ENCODE data around the gene LRRC47.

The LRRC47 gene

GRCh38 chr1:3743421-3743820, 52.9 kb downstream of the LRRC47 start:
- Histone ChIP-seq H2AFZ (ENCODE audit: low read length) (no peak overlapping the region), H3K9ac (ENCODE audit: low read length) (no peak overlapping the region), H3K27ac (ENCODE audit: low read depth, low read length, poor library complexity, severe bottlenecking) (no peak overlapping the region), H4K20me1 (ENCODE audit: insufficient read depth, low read length) (no peaks in the 10 kb centered on the region), H3K9me3 (ENCODE audit: low read length) (no peaks in the 10 kb centered on the region), H3K4me1 (ENCODE audit: insufficient read depth, low read length, severe bottlenecking) (peaks cover 31% of the 10 kb centered on the region), H3K36me3 (ENCODE audit: insufficient read depth, low read length) (peaks cover 34% of the 10 kb centered on the region; the same call in 1 of the 2 replicates), H3F3A (ENCODE audit: insufficient read depth, low read length) (no peaks in the 10 kb centered on the region), H3K4me2 (ENCODE audit: low read length) (no peak overlapping the region), H3K9me2 (ENCODE audit: low read depth, low read length) (no peaks in the 10 kb centered on the region), H3K27me3 (ENCODE audit: insufficient read depth, low read length) (no peaks in the 10 kb centered on the region), H3K79me2 (ENCODE audit: insufficient read depth, low read length) (no peaks in the 10 kb centered on the region), H3K4me3 (ENCODE audit: low read depth, low read length, poor library complexity, severe bottlenecking) (no peak overlapping the region)
- TF ChIP-seq CTCF (IDR thresholded peaks at IDR 0.05; ENCODE audit: low read length) (no peak), EZH2 (IDR thresholded peaks at IDR 0.05; ENCODE audit: borderline replicate concordance, low read length) (no peak)

GRCh38 chr1:3742439-3743298, 53.6 kb downstream of the LRRC47 start:
- Histone ChIP-seq H3K4me2 (ENCODE audit: low read length) (no peak overlapping the region), H3K36me3 (ENCODE audit: insufficient read depth, low read length) (peaks cover 40% of the 10 kb centered on the region; the same call in 1 of the 2 replicates), H3K27me3 (ENCODE audit: insufficient read depth, low read length) (no peaks in the 10 kb centered on the region), H3K9me2 (ENCODE audit: low read depth, low read length) (no peaks in the 10 kb centered on the region), H2AFZ (ENCODE audit: low read length) (no peak overlapping the region), H3K9ac (ENCODE audit: low read length) (no peak overlapping the region), H3F3A (ENCODE audit: insufficient read depth, low read length) (no peaks in the 10 kb centered on the region), H3K4me1 (ENCODE audit: insufficient read depth, low read length, severe bottlenecking) (peaks cover 27% of the 10 kb centered on the region), H3K79me2 (ENCODE audit: insufficient read depth, low read length) (no peaks in the 10 kb centered on the region), H4K20me1 (ENCODE audit: insufficient read depth, low read length) (no peaks in the 10 kb centered on the region), H3K27ac (ENCODE audit: low read depth, low read length, poor library complexity, severe bottlenecking) (no peak overlapping the region), H3K4me3 (ENCODE audit: low read depth, low read length, poor library complexity, severe bottlenecking) (no peak overlapping the region), H3K9me3 (ENCODE audit: low read length) (no peaks in the 10 kb centered on the region)
- no peak for TF ChIP-seq CTCF (IDR thresholded peaks at IDR 0.05; ENCODE audit: low read length)
- no peak for TF ChIP-seq EZH2 (IDR thresholded peaks at IDR 0.05; ENCODE audit: borderline replicate concordance, low read length)

- Histone ChIP-seq H3K27ac (ENCODE audit: low read depth, low read length, poor library complexity, severe bottlenecking) (no peak overlapping the region), H3K79me2 (ENCODE audit: insufficient read depth, low read length) (no peaks in the 10 kb centered on the region), H3K9me2 (ENCODE audit: low read depth, low read length) (no peaks in the 10 kb centered on the region), H3K9ac (ENCODE audit: low read length) (no peak overlapping the region), H3K4me1 (ENCODE audit: insufficient read depth, low read length, severe bottlenecking) (peaks cover 23% of the 10 kb centered on the region), H4K20me1 (ENCODE audit: insufficient read depth, low read length) (no peaks in the 10 kb centered on the region), H3K4me3 (ENCODE audit: low read depth, low read length, poor library complexity, severe bottlenecking) (no peak overlapping the region), H2AFZ (ENCODE audit: low read length) (no peak overlapping the region), H3K36me3 (ENCODE audit: insufficient read depth, low read length) (peaks cover 45% of the 10 kb centered on the region; the same call in 1 of the 2 replicates), H3K27me3 (ENCODE audit: insufficient read depth, low read length) (no peaks in the 10 kb centered on the region), H3K4me2 (ENCODE audit: low read length) (no peak overlapping the region), H3K9me3 (ENCODE audit: low read length) (no peaks in the 10 kb centered on the region), H3F3A (ENCODE audit: insufficient read depth, low read length) (no peaks in the 10 kb centered on the region)
- TF ChIP-seq EZH2 (IDR thresholded peaks at IDR 0.05; ENCODE audit: borderline replicate concordance, low read length) (no peak), CTCF (IDR thresholded peaks at IDR 0.05; ENCODE audit: low read length) (no peak)
Measured at GRCh38 chr1:3741566-3742438, 54.5 kb downstream of the LRRC47 start.

All from OCI-LY1 (cell line).